SU-DHL-6 (cell line): ENCODE data around the gene SLC22A14.
"Not testable (repeated sequence)": the region's sequence is repeated elsewhere in the genome, so short reads cannot be mapped to it uniquely, and the experiment has no call there.

Experiments used
- H2AFZ ChIP-seq: fragments of 200-600 bp; sonication (generic); 2 replicates; pipeline ENCODE4 v1.6.1; 2014; ENCODE audit warnings: low read depth, mild to moderate bottlenecking, moderate library complexity, mixed read lengths, antibody characterized with exemption, low read length; ENCODE audit not compliant: severe bottlenecking
- H3F3A ChIP-seq: fragments of 200-600 bp; shearing (Covaris generic); 2 replicates; pipeline ENCODE4 v1.6.0; 2016; ENCODE audit warnings: antibody characterized with exemption, mild to moderate bottlenecking; ENCODE audit not compliant: insufficient read depth
- H3K27ac ChIP-seq: fragments of 200-600 bp; sonication (generic); 2 replicates; pipeline ENCODE4 v1.5.1; 2016; ENCODE audit warnings: low read depth, mild to moderate bottlenecking, low read length, moderate library complexity, mixed read lengths
- H3K27me3 ChIP-seq: fragments of 200-600 bp; sonication (generic), shearing (Covaris generic); 2 replicates; pipeline ENCODE4 v1.6.0; 2014; ENCODE audit warnings: mild to moderate bottlenecking, low read length
- H3K36me3 ChIP-seq: fragments of 200-600 bp; sonication (generic); 2 replicates; pipeline ENCODE4 v1.6.1; 2014; ENCODE audit warnings: mild to moderate bottlenecking, low read length, mixed read lengths
- H3K4me2 ChIP-seq: fragments of 300-600, 200-600 bp; shearing (Covaris generic), sonication (generic); 2 replicates; pipeline ENCODE4 v1.6.0; 2014; ENCODE audit warnings: low read length, low read depth, mild to moderate bottlenecking; ENCODE audit not compliant: poor library complexity, severe bottlenecking
- H3K4me3 ChIP-seq: fragments of 200-600 bp; sonication (generic); 2 replicates; pipeline ENCODE4 v1.5.1; 2014; ENCODE audit warnings: antibody characterized with exemption, low read length, mild to moderate bottlenecking, mixed read lengths; ENCODE audit not compliant: insufficient read depth, poor library complexity, severe bottlenecking
- H3K79me2 ChIP-seq: fragments of 200-600 bp; sonication (generic); 2 replicates; pipeline ENCODE4 v1.6.1; 2014; ENCODE audit warnings: mild to moderate bottlenecking, low read length, moderate library complexity; ENCODE audit not compliant: insufficient read depth
- H3K9ac ChIP-seq: fragments of 200-600 bp; sonication (generic); 2 replicates; pipeline ENCODE4 v1.7.0; 2014; ENCODE audit warnings: mild to moderate bottlenecking, low read length
- H3K9me2 ChIP-seq: fragments of 200-600 bp; sonication (generic); replicated peaks from 2 replicates; pipeline ENCODE4 v1.6.1; 2014; ENCODE audit warnings: low read length; ENCODE audit not compliant: insufficient read depth
- H3K9me3 ChIP-seq: fragments of 200-600 bp; sonication (generic); 2 replicates; pipeline ENCODE4 v1.6.1; 2014; ENCODE audit warnings: low read length, mixed read lengths; ENCODE audit not compliant: insufficient read depth
- H4K20me1 ChIP-seq: fragments of 200-600 bp; sonication (generic); 2 replicates; pipeline ENCODE4 v1.6.1; 2014; ENCODE audit warnings: low read depth, mild to moderate bottlenecking, antibody characterized with exemption, low read length, moderate library complexity, mixed read lengths
- EZH2phosphoT487 ChIP-seq: fragments of 200-600 bp; sonication (generic), shearing (Covaris generic); conservative IDR thresholded peaks from 2 replicates; pipeline ENCODE4 v1.6.1; 2018; ENCODE audit warnings: mild to moderate bottlenecking, antibody characterized with exemption, low read length, moderate library complexity, mixed read lengths
- TF ChIP-seq, protein P1 (sequence below): fragments of 200-600 bp; sonication (generic); IDR thresholded peaks from one replicate; pipeline ENCODE4 v1.5.1; 2017; ENCODE audit warnings: antibody characterized with exemption, mild to moderate bottlenecking, low read length, moderate library complexity; ENCODE audit not compliant: insufficient read depth, poor library complexity, severe bottlenecking

SLC22A14 gene

DNA sequence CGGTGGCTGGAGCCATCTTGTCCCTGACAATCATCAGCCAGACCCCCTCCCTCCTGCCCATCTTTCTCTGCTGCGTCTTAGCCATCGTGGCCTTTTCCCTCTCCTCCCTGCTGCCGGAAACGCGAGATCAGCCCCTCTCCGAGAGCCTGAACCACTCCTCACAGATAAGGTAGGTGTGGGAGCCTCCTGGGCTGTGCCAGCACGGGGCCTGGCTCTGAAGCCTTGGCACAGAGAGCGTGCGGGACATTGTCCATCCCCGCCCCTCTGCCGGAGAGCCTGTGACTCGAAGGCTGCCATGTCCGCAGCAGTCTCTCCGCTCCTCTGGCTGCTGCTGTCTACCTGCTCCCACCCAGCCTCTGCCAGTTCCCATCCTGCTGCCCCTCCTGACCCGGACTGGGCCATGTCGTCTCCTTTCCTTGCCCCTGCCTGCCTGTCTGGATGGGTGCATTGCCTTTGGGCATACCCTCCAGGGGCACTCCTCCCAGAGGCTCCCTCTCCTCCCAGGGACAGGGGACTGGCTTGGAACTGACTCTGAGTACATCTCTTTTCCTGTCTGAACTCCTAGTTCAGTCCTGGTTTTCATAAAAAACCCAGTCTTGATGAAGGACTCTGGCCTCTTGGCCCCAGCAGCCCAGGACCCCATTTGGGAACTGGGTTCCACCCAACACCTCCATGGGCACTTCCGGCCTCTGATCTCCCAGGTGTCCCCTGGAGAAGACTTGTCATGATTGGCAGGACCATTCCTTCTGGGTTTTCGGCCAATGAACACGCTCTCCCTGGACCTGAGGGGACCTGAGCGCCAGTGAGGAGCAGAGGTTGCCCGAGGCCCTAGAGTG lies 34.5 kb downstream of the SLC22A14 start:
- Histone ChIP-seq H3K79me2 (no peaks in the 10 kb centered on the region), H3K9me3 (no peaks in the 10 kb centered on the region), H3K27ac (no peak overlapping the region), H4K20me1 (no peaks in the 10 kb centered on the region), H3F3A (no peaks in the 10 kb centered on the region), H3K9ac (no peak overlapping the region), H3K27me3 (no peaks in the 10 kb centered on the region), H3K36me3 (no peaks in the 10 kb centered on the region), H3K9me2 (no peaks in the 10 kb centered on the region), H3K4me3 (no peak overlapping the region), H3K4me2 (no peak overlapping the region), H2AFZ (no peak overlapping the region)
- TF ChIP-seq EZH2phosphoT487, result no peak

DNA sequence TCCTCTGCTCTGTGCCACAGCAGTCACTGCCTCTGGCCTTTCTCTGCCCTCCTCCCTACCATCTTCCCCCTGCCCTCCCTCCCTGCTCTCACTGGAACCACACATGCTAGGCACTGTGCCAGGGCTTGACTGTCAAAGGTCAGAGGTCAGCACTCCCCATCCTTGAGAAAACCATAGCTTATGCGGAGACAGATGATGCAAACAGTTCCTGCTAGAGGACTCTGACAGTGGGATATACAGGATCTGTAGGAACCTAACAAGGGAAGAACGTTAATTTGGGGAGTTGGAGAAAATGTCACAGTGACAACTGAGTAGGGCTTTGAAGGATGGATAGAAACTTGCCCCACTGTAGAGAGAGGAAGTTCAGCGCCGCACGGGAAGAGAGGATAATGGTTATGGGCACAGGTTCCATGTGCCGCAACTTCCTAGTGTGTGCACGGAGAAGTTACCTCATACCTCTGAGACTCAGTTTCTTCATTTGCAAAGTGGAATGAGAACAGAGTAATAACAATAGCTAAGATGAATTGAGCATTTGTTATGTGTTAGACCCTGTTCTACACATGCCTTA lies 35.2 kb downstream of the SLC22A14 start:
- no peak overlapping the region for H3K27ac ChIP-seq
- no peak overlapping the region for H3K9ac ChIP-seq
- TF ChIP-seq EZH2phosphoT487, result no peak
- TF ChIP-seq, protein P1, sequence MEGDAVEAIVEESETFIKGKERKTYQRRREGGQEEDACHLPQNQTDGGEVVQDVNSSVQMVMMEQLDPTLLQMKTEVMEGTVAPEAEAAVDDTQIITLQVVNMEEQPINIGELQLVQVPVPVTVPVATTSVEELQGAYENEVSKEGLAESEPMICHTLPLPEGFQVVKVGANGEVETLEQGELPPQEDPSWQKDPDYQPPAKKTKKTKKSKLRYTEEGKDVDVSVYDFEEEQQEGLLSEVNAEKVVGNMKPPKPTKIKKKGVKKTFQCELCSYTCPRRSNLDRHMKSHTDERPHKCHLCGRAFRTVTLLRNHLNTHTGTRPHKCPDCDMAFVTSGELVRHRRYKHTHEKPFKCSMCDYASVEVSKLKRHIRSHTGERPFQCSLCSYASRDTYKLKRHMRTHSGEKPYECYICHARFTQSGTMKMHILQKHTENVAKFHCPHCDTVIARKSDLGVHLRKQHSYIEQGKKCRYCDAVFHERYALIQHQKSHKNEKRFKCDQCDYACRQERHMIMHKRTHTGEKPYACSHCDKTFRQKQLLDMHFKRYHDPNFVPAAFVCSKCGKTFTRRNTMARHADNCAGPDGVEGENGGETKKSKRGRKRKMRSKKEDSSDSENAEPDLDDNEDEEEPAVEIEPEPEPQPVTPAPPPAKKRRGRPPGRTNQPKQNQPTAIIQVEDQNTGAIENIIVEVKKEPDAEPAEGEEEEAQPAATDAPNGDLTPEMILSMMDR, result no peak
- no peaks in the 10 kb centered on the region for H3K79me2 ChIP-seq
- no peak overlapping the region for H3K4me2 ChIP-seq
- no peaks in the 10 kb centered on the region for H3K36me3 ChIP-seq
- no peaks in the 10 kb centered on the region for H3K9me3 ChIP-seq
- no peaks in the 10 kb centered on the region for H3K9me2 ChIP-seq
- H3K27me3 ChIP-seq, result no peaks in the 10 kb centered on the region
- H4K20me1 ChIP-seq, result no peaks in the 10 kb centered on the region
- H3F3A ChIP-seq, result no peaks in the 10 kb centered on the region
- no peak overlapping the region for H2AFZ ChIP-seq
- H3K4me3 ChIP-seq, result no peak overlapping the region

DNA sequence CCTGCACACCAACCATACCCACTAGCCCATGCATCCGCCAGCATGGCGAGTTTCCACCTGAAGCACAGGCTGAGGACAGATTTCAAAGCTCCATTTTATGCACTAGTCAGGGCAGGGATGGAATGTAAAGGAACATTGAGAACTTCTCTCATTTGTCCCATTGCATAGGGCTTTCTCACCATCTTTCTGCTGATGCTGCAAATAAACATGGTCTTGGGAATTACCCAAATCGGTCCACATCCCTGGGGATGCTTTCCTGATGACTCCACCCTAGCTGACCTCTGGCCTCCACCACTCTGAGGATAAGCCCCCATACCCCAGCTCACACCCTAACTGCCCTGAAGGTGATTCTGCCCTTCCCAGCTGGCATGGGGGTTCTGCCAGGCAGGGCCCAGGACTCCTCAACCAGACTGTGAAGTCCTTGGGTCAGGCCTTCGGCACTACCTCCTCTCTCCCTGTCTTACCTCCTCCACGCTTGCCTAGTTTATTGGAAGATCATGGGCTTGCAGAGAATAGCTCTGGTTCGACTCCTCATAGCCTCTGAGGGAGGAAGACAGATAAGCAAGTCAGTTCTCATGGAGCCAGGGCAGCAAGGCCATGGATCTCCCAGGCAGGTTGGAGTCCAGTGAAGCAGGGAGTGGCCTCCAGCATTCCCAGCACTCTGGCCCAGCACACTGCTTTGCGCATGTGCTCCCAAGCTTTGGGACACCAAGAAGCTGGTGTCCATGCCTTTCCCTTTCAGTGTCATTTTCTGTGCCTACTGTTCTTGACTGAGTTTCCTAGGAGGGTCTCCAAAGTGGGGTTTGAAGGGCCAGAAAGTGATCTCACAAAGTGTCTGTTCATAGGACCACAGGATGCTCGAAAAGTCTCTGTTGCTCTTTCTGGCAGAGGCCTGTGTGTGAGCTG lies 36.9 kb downstream of the SLC22A14 start:
- no peaks in the 10 kb centered on the region for H3K9me3 ChIP-seq

DNA sequence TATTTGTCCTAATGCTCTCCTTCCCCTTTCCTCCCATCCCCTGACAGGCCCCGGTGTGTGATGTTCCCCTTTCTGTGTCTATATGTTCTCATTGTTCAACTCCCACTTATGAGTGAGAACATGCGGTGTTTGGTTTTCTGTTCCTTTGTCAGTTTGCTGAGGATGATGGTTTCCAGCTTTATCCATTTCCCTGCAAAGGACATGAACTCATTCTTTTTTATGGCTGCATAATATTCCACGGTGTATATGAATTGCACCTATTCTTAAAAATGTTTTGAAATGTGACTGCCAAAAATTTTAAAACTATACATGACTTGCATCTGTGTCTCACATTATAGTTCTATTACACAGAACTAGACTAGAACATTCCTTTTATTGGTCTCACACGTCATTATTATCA lies 38.5 kb downstream of the SLC22A14 start:
- H2AFZ ChIP-seq, H3K4me3 ChIP-seq, H3K27ac ChIP-seq, H3K79me2 ChIP-seq, H3F3A ChIP-seq, H3K9me2 ChIP-seq, H3K9me3 ChIP-seq, H3K4me2 ChIP-seq, H3K9ac ChIP-seq, H4K20me1 ChIP-seq, H3K36me3 ChIP-seq, H3K27me3 ChIP-seq: not testable (repeated sequence)

More for the DNA sequence above, 36.9 kb downstream of the SLC22A14 start:
- TF ChIP-seq EZH2phosphoT487, result no peak
- TF ChIP-seq, protein P1, result no peak
- Histone ChIP-seq H3K79me2 (no peaks in the 10 kb centered on the region), H3K4me2 (no peak overlapping the region), H3K4me3 (no peak overlapping the region), H3K27ac (no peak overlapping the region), H3F3A (no peaks in the 10 kb centered on the region), H3K36me3 (no peaks in the 10 kb centered on the region), H3K27me3 (no peaks in the 10 kb centered on the region), H4K20me1 (no peaks in the 10 kb centered on the region), H3K9ac (no peak overlapping the region), H3K9me2 (no peaks in the 10 kb centered on the region), H2AFZ (no peak overlapping the region)
